ENCODE measurements around the gene CPZ. TPM values are rescaled to one million over a fixed set of nuclear protein-coding genes. Genes with fewer than 3 reads are reported as not detected.

The CPZ gene
- total RNA-seq, 1 donor from 2014 or later: 0.86 TPM

DNA sequence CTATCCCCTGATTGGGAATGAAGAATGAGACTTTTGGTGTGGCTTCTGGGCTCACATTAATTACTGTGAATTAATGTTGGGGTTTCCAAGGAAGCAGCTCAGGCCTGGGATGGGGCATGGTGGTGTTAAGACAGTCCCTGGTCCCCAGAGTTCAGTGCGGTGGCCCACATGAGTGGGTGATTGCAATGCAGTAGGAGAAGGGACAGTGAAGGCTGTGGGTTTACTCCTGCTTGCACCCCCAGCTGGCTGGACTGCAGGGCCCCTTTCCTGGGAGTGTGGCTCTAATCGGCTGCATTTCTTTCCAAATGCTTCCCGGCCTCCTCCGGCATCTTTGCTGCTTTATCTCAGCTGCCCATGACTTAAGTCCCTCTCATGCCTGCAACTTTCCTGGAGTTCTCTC lies 40.5 kb upstream of the CPZ start:
- DNase-seq (ENCODE audit: low read depth): no peak

DNA sequence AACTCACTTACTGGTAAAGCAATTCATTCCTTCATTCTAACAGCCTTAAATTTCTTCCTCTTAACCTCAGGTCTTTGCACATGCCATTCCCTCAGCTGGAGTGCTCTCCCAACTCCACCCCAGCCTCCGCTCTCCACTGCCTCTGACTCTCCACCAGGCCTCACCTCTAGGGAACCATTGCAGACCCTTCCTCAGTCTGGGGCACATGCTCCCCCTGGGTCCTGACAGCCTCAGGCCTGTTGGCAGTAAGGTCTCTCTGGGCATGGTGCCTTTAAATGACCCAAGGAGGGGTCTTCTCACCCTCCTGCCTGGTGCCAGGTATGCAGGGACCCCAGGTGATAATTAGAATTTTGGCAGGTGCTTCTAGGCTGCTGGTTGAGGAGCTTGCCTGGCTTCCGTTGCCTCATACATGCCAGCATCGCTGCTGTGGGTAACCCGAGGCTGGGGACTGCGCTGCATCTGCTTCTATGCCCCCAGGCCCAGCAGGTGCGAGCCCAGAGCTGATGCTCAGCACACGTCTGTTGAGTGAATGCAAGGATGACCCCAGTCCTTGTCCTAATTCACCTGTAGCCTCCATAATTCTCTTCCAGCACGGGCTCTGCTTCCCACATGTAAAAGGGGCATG lies 39.9 kb upstream of the CPZ start:
- TF ChIP-seq CTCF (conservative IDR thresholded peaks at IDR 0.05; ENCODE audit: low read depth, low read length): no peak
- H3K4me3 ChIP-seq (ENCODE audit: low read depth, low read length): no peak overlapping the region
- no peak for DNase-seq (ENCODE audit: low read depth)

More for the DNA sequence above, 40.5 kb upstream of the CPZ start:
- TF ChIP-seq CTCF (conservative IDR thresholded peaks at IDR 0.05; ENCODE audit: low read depth, low read length): no peak
- no peak overlapping the region for H3K4me3 ChIP-seq (ENCODE audit: low read depth, low read length)

GRCh38 chr4:8553216-8553615 lies 39.3 kb upstream of the CPZ start:
- no peak for TF ChIP-seq CTCF (conservative IDR thresholded peaks at IDR 0.05; ENCODE audit: low read depth, low read length)
- DNase-seq (ENCODE audit: low read depth): no peak
- no peak overlapping the region for H3K4me3 ChIP-seq (ENCODE audit: low read depth, low read length)

DNA sequence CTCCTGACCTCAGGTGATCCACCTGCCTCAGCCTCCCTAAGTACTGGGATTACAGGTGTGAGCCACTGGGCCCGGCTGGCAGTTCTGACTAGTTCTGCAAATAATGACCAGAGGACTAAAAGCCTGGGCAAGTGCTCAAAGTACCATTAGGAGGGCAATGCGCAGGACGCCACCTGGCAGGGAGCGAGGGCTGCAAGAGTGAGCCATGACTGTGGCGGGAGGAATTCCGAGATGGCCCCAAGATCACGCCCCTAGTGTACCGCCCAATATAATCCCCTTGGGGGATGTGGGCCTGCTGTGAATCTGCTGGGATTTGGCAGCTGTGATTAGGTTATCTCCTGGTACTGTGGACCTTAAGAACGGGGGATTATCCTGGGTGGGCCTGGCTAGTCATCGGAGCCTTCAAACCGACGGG lies 38.6 kb upstream of the CPZ start:
- no peak for DNase-seq (ENCODE audit: low read depth)
- H3K4me3 ChIP-seq (ENCODE audit: low read depth, low read length): no peak overlapping the region
- TF ChIP-seq CTCF (conservative IDR thresholded peaks at IDR 0.05; ENCODE audit: low read depth, low read length): no peak

- no peak for TF ChIP-seq CTCF (conservative IDR thresholded peaks at IDR 0.05; ENCODE audit: low read depth, low read length)
- no peak overlapping the region for H3K4me3 ChIP-seq (ENCODE audit: low read depth, low read length)
- no peak for DNase-seq (ENCODE audit: low read depth)
Observed at GRCh38 chr4:8554555-8555100, 37.9 kb upstream of the CPZ start.

GRCh38 chr4:8555716-8556115 lies 36.8 kb upstream of the CPZ start:
- H3K4me3 ChIP-seq (ENCODE audit: low read depth, low read length): no peak overlapping the region
- no peak for DNase-seq (ENCODE audit: low read depth)
- no peak for TF ChIP-seq CTCF (conservative IDR thresholded peaks at IDR 0.05; ENCODE audit: low read depth, low read length)
